Mesothelial cell of epicardium (in vitro differentiated cells): Measurements from ENCODE around the gene MED13. TPM values are rescaled to one million over a fixed set of nuclear protein-coding genes. Genes with fewer than 3 reads are reported as not detected.

Source experiments
- DNase-seq, 2 experiments: peaks; one replicate each; pipeline ENCODE4 v3.0.0; 2021; ENCODE audit warnings: low spot score in 2 of 2; ENCODE audit not compliant: unreplicated experiment in 2 of 2
- H3K27ac Mint-ChIP-seq: 2 replicates; pipeline ENCODE4 v1.8.0; 2021; ENCODE audit warnings: mixed read lengths
- H3K27me3 Mint-ChIP-seq: 2 replicates; pipeline ENCODE4 v1.8.0; 2021; ENCODE audit warnings: low read depth, mixed read lengths
- H3K36me3 Mint-ChIP-seq: 2 replicates; pipeline ENCODE4 v1.8.0; 2021; ENCODE audit warnings: mixed read lengths
- H3K4me1 Mint-ChIP-seq: 2 replicates; pipeline ENCODE4 v1.8.0; 2021; ENCODE audit warnings: mixed read lengths
- H3K4me3 Mint-ChIP-seq: 2 replicates; pipeline ENCODE4 v1.8.0; 2021; ENCODE audit warnings: mild to moderate bottlenecking, moderate library complexity, mixed read lengths
- H3K9me3 Mint-ChIP-seq: 2 replicates; pipeline ENCODE4 v1.8.0; 2021; ENCODE audit warnings: mixed read lengths
- CTCF ChIP-seq: fragments of 200-600 bp; sonication (generic); IDR thresholded peaks from one replicate; pipeline ENCODE4 v1.5.0; 2021; ENCODE audit warnings: antibody characterized with exemption; ENCODE audit not compliant: unreplicated experiment
- total RNA-seq: library from RNA; stranded (reverse); gene quantifications from 3 replicates; pipeline ENCODE4 v1.2.1, GENCODE V29; 2021

MED13 gene
- total RNA-seq, 1 donor from 2014 or later = 73.0 TPM

- Mint-ChIP-seq H3K27me3 (no peaks in the 10 kb centered on the region), H3K4me1 (peaks cover 3% of the 10 kb centered on the region), H3K4me3 (no peak overlapping the region), H3K27ac (no peak overlapping the region), H3K36me3 (peaks cover 22% of the 10 kb centered on the region), H3K9me3 (no peaks in the 10 kb centered on the region)
- DNase-seq = no peak
- TF ChIP-seq CTCF = no peak
Measured at GRCh38 chr17:62038248-62038647, 26.8 kb downstream of the MED13 start.

GRCh38 chr17:62033317-62033716 lies 31.8 kb downstream of the MED13 start:
- Mint-ChIP-seq H3K27me3 (no peaks in the 10 kb centered on the region), H3K4me1 (peaks cover 3% of the 10 kb centered on the region), H3K9me3 (no peaks in the 10 kb centered on the region), H3K4me3 (no peak overlapping the region), H3K36me3 (peaks cover 33% of the 10 kb centered on the region), H3K27ac (no peak overlapping the region)
- no peak for TF ChIP-seq CTCF
- DNase-seq = no peak

- Mint-ChIP-seq H3K36me3 (peaks cover 41% of the 10 kb centered on the region), H3K4me3 (no peak overlapping the region), H3K27ac (no peak overlapping the region), H3K4me1 (peaks cover 3% of the 10 kb centered on the region), H3K27me3 (no peaks in the 10 kb centered on the region), H3K9me3 (no peaks in the 10 kb centered on the region)
- no peak for DNase-seq
- TF ChIP-seq CTCF = no peak
Measured at GRCh38 chr17:62032480-62032879, 32.6 kb downstream of the MED13 start.

- Mint-ChIP-seq H3K36me3 (peaks cover 56% of the 10 kb centered on the region), H3K4me3 (no peak overlapping the region), H3K4me1 (no peaks in the 10 kb centered on the region), H3K27ac (no peak overlapping the region), H3K27me3 (no peaks in the 10 kb centered on the region), H3K9me3 (no peaks in the 10 kb centered on the region)
- no peak for DNase-seq
- no peak for TF ChIP-seq CTCF
Measured at GRCh38 chr17:62030264-62030663, 34.8 kb downstream of the MED13 start.

GRCh38 chr17:62024866-62025265 lies 40.2 kb downstream of the MED13 start:
- Mint-ChIP-seq H3K4me3 (no peak overlapping the region), H3K27me3 (no peaks in the 10 kb centered on the region), H3K4me1 (no peaks in the 10 kb centered on the region), H3K36me3 (peaks cover 59% of the 10 kb centered on the region), H3K27ac (no peak overlapping the region), H3K9me3 (no peaks in the 10 kb centered on the region)
- TF ChIP-seq CTCF = no peak
- DNase-seq = no peak

- peaks cover 11% of the 10 kb centered on the region for H3K9me3 Mint-ChIP-seq
- H3K36me3 Mint-ChIP-seq = peaks cover 50% of the 10 kb centered on the region
Measured at GRCh38 chr17:62017912-62018311, 47.2 kb downstream of the MED13 start.

More at GRCh38 chr17:62017912-62018311, 47.2 kb downstream of the MED13 start:
- H3K4me3 Mint-ChIP-seq = no peak overlapping the region
- DNase-seq = no peak
- no peaks in the 10 kb centered on the region for H3K27me3 Mint-ChIP-seq
- no peak for TF ChIP-seq CTCF
- peak overlapping the region; percentile 47 for H3K27ac Mint-ChIP-seq
- H3K4me1 Mint-ChIP-seq = no peaks in the 10 kb centered on the region
